ENCODE results near the gene MRPL11.

- TF ChIP-seq CTCF (IDR thresholded peaks at IDR 0.05) (no peak), POLR2A (IDR thresholded peaks at IDR 0.05) (no peak), EP300 (IDR thresholded peaks at IDR 0.05) (no peak)
Measured at GRCh38 chr11:66410191-66410590, 28.5 kb downstream of the MRPL11 start.
